HG03571 (cell line): ENCODE measurements around the gene STX18.
"Not testable (repeated sequence)": the region's sequence is repeated elsewhere in the genome, so short reads cannot be mapped to it uniquely, and the experiment has no call there.

Source experiments
- ATAC-seq: cut with Tn5 transposase; IDR thresholded peaks from one replicate; pipeline ENCODE4 v1.9.1; 2021; ENCODE audit not compliant: unreplicated experiment

Gene STX18

DNA sequence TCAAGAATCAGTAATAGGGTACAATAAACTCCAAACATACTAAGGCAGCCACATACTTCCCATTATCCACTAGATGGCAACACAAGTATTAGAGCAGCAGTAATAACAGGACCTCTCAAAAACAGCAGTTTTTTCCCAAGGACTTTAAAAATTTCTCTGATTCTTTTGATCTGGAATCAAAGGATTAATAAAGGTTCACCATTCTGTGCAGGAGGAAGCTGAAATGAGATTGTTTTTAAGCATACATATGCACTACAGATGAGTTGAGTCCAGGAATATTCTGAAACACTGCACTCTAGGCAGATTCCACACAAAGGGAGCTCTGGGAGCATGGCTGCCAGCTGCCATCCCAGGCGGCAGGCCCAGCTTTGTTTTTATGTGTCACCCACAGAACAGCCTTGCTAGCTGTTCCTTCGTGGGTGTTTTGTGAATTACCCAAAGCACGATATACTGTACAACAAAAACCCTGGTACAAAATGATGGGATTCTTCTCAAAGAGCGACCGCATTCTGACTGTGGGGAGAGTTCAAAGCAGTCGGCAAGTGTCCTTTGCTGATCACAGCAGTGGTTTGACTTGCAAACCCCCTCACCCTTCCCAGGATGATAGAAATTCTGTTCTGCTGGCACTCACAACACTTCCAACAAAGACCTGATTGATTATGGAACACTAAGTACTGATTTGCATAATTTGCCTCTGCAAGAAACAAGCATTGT is 61.0 kb downstream of the STX18 start:
- ATAC-seq, result no peak

DNA sequence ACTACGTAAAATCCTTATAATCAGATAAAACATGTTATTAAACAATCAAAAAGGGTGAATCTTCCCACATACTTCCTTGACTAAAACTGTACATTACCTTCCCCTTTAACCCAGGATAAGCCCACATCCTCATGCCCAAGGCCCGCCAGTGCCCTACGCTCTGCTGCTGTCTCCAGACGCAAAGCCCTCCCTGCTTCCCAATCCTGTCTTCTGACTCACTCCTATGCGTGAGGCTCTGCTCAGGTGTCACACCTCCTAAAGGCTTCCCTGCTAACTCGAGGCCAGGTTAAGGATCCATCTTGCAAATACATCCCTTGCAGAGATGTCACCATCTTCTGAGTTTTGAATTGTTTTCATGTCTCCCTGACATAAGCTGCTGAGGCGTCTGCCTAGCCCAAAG is 61.6 kb downstream of the STX18 start:
- ATAC-seq, result no peak

DNA sequence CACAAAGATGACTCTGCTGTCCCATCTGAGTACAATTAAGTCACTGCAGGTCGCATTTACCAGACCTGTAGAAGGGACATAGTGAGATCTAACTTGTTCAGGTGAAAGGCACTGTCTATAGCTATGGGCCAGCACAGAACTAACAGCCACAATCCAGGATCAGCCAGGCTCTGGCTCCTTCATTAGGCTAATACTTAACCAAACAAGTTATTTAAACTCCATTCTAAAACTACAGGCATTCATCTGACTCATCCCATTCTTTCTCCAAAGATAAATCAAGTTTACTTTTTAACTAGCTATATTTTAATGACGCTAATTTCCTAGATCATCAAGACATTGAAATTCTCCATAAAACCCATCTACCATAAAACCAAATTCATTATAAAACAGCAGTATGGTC is 62.5 kb downstream of the STX18 start:
- no peak for ATAC-seq

DNA sequence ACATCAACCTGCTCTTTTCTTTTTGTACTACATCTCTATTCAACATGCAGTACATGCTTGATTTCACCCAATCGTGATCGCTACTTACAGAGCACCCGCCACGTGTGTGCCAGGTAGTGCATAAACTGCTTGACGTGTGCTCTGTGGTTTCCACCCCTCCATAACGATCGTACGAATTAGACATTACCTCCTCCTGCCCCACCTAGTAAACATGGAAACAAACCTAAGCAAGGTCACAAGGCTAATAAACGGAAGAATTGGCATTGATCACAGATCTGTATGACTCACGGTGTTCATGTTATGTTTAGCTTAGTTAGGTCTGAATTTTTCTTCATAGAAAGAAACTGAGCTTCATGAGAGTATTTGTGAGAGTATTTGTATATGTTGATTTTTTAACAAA is 64.1 kb downstream of the STX18 start:
- ATAC-seq, result no peak

DNA sequence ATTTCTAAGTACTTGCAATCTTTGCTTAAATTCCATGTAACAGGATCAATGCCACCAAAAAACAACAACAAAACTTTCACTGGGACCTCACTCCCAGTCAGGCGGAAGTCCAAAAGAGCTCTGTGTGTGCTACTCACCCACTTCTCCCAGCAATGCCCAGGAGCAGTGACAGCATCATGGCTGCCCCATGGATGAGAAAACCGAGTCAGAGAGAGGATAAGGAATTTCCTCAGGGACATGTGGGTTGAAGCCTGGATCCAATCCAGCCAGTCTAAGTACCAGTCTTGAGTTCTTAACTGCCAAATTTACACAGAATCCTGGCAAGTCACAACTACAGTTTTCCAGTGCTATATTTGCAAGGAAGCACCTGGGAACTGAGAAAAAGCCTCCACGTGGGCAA is 64.5 kb downstream of the STX18 start:
- ATAC-seq, result no peak

DNA sequence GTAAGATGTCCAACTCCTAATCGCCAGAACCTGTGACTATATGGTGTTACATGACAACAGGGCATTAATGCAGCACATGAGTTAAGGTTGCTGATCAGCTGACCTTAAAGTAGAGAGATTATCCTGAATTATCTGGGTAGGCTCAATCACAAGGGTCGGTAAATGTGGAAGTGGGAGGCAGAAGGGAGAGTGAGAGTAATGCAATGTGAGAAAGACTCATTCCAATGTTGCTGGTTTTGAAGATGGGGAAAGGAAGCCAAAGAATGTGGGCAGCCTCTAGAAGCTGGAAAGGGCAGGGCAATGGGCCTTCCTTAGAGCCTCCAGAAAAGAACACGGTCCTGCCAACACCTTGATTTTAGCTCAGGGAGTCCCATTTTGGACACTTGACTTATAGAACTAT is 67.4 kb downstream of the STX18 start:
- no peak for ATAC-seq

DNA sequence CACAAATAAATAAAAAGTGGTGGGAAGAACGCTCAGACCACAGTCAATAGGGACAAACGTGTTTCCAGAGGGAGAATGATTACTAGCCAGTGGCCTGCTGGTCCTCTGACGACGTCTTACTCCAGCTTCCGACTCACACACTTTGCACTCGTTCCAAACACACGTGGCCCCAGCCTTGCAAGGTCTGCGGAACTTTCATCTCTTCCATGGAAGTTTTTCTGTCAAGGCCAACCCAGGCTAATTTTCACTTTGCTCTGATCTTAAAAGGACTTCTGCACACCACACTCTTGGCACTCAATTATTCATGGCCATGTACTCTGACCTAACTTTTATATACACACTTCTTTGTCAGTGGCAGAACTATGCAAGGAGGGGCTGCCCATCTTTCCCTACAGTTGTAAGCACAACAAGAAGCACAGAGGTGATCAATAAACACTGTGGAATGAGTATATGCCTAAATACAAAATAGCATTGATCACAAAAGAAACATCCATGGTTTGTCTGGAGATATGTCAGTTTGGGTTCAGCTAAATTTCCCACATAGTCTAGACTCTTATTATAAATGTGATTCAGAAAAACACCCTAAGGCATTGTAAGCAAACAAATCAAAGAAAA is 69.4 kb downstream of the STX18 start:
- no peak for ATAC-seq

DNA sequence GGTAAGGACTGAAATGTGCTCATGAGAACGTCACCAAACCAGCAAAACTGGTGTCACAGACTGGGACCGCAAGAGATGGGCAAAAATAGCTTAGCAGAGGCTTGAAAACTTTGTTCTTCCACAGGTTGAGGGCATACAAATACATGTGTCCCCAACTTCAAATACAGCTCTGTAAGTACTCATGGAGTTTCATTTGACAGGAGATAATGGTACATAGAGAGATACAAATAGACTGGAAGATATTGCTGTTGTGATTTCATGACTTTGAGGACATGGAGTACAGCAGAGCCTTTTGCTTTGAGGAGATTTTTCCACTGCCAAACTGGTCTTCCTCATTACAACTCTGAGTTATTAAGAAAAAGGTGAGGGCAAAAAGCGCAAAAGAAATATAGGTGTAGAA is 70.7 kb downstream of the STX18 start:
- no peak for ATAC-seq

DNA sequence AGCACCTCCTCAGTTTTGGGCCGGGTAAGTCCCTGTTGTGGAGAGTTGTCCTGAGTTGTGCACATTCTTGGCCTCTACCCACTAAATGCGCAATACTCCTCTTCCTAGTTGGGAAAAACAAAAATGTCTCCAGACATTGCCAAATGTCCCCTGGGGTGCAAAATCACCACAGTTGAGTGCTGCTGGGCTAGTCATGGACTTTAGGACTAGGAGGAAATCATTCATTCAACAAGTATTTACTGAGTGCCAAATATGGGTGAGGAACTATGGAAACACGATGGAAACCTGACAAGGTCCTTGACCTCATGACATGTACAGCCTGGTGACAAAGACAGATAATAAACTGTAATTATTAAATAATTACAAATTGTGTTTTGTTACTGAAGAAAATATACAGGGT is 71.6 kb downstream of the STX18 start:
- no peak for ATAC-seq

DNA sequence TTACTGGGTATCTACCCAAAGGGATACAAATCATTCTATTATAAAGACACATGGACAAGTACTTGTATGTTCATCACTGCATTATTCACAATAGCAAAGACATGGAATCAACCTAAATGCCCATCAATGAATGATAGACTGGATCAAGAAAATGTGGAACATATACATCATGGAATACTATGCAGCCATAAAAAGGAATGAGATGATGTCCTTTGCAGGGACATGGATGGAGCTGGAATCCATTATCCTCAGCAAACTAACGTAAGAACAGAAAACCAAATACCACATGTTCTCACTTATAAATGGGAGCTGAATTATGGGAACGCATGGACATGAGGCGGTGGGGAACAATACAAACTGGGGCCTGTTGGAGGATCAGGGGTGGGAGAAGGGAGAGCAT is 76.6 kb downstream of the STX18 start:
- not testable (repeated sequence) for ATAC-seq

DNA sequence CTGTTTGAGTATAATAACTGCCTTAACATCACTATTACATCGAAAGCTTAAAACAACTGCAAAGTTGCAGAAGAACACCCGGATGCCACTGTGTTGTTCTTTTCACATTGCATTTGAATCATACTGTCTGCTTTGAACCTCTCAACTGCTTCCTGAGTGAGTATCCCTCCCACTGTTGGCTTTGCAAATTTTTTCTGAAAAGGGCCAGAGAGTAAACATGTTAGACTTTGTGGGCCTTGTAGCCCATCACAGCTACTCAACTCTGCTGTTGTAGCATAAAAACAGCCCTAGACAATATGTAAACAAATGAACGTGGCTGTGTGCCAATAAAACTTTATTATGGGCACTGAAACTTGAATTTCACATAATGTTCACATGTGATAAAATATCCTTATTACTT is 78.9 kb downstream of the STX18 start:
- no peak for ATAC-seq

DNA sequence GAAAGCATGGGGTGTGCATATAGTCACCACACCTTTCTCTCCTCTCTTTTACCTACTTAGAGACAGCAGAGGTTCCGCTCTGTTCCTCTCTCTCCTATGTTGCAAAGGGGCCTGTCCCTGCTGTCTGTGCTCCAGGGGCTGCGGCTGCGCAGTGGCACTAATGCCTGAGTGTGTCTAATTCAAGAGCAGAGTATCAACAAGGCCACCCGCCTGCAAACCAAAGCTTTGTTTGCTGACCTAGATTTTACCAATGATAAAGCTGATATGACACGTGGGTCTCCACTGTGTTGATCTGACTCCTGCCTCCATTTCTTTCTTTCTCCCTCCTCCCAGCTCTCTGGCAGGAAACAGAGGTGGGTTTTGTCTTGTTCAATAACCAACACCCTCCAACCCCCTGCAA is 80.0 kb downstream of the STX18 start:
- ATAC-seq, result no peak

DNA sequence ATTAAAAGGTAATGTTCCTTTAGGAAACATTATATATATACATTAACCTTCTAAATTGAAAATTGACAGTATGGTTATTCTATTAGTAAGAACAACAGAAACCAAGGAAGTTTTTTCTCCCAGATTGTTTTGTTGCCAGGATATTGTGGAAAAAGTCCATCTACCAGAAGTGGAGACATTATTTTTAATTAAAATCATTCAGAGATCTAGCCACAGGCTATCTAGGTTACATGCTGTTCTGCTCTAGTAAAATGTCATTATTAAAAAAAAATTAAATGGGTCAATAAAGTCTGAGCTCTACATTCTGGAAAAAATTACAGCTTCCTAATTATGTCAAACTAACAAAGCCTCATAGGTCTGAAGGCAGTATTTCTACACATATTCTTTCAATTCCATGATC is 80.7 kb downstream of the STX18 start:
- ATAC-seq, result no peak

DNA sequence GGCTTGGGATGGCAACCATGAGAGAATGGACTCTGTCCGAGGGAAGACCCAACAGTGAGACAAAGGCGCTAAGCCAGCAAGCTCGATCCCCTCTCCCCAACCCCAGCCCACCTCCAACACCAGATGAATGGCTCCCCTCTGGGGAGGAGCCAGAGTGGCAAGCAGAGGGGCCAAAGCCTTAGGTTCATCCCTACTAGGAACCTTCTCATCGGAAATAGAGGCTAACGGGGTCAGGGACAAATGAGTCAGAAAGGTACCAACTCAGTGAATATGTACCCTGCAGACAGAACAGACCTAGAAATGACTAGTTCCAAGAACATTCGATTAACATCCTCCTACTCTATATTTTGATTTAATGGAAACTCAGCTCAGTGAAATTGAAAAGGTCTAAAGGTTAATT is 81.1 kb downstream of the STX18 start:
- ATAC-seq, result no peak

DNA sequence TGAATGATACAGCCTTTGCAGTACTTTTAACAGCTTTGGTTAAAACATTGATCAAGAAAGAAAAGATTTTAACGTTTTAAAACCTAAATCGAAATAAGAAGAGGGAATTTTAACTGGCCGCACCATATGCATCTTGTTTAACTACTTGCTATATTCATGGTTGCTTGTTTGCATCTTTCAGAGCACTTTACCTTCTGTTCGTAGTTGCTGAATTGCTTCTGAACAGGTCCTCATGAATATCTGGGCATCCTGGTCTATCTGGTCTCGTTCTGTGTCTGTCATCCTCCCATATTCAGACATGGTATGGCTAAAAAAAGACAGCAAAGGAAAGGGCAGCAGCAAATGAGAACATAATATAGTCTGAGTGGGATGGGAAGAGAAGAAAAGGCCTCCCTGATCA is 82.7 kb downstream of the STX18 start:
- ATAC-seq, result no peak

DNA sequence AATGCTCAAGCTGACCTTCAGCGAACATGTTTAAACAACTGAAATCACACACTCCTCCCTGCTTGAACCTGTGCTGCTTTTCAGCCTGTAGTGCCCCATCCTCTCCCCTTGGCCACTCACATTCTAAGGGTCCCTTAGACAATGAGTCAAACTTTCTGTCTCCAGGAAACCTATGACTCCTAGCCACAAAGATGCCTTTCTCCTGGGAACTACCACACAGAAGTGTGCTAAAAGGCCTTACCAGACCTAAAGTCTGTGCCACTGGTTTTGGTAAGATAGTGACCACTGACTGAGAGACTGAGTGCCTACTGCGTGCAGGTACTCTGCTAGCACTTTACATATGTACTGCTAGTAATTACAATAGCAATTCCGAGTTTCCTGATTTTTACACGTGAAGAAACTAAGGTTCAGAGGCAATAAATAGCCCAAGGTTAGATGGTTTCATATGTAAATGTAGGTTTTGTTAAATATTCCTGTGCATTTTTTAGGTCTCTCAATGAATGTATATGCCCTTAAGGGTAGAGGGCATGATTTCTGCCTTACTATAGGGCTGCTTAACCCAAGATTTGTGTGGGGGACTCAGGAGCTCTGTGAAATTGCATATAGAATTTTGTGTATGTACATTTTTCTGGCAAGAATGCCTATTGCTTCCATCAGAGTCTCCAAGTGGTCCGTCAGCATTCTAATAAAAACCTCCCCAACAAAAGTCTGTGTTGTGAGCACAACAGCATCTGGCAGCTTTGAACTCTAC is 83.9 kb downstream of the STX18 start:
- ATAC-seq, result no peak

DNA sequence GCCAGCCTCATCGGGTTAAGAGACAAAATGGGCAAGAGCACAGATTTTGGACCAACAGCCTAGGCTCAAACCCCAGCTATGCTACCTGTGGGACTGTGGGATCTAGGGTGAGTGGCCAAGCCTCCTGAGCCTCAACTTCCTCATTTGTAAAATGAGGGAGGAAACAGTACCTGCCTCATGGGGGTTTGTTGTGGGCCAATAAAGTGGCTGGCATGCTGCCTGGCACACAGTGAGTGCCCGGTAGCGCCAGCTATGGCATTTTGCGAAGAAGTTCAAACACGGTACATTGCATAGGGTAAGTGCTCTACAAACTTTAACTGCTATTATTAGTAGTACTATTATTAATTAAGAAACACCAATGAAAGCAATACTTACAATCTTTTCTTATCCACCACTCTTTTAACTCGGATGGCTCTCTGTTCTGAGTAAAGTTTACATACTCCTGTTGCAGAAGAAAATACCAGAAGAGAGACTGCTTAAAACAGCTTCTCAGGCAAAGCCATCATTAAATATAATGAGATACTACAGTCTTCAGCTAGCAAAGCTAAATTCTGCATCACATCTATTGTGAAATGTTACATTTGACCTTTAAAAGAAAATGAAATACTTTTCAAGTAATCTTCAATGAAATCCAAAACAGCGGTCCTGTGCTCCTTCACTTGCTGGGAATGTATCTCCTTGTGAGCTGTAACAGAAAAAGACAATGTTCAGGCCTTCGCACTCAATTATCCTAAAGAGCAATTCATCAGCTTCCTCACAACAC is 84.9 kb downstream of the STX18 start:
- ATAC-seq, result no peak

DNA sequence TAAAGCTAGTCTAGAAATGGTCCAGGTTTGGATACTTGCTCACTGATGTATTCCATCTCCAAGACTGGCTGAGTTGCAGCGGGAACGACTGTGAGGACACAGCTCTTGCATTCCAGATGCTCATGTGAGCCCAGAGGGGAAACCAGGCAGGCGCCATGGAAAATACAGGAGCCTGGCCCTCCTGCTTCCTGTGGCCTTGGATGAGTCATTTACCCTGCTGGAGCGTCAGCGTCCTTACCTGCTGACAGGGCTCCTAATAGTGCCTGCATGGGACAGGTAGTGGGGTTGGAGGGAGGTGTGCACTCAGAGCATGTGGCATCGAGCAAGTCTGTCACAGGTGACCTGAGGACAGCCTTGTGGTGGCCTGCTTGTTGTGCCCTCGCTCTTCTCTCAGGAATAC is 85.5 kb downstream of the STX18 start:
- ATAC-seq, result no peak

DNA sequence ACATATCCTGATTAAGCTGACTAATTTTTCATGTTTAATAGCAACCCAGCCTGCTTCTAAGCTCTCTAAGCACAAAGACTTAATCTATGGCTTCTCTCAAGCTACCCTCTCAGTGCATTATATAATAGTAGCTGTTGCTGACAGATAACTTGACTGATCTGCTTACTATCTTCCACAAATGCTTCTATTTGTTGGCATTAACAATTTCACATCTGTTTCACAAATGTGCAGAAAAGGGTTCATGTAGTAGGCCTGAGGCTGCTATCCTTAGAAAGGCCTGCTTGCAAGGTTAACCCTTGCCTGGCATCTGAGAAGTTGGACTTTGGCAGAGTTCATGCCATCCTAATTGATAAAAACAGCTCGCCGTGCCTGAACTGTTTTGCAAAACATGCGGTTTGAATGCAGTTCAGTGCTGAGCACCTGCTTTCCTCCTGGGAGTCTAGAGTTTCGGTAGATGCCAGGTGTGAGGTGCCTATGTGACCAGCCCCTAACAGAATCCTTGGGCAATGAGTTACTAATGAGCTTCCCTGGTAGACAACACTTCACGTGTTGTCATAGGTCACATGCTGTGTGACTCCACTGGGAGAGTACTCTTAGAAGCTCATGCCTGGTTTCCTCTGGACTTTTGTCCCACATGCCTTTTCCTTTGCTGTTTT is 86.5 kb downstream of the STX18 start:
- ATAC-seq, result peak; percentile 83

DNA sequence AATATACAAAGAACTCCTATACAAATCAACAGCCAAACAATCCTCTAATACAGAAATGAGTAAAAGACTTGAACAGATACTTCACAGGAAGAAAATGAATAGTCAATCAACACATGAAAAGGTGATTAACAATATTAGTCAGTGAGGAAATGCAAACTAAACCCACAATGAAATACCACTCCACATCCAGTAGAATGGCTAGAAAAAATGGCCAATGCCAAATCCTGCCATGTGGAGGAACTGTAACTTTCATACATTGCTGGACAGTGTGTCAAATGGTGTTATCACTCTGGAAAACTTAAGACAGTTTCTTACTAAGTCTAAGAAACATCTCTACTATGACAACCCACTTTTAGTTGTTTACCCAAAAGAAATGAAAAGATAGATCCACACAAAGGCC is 95.4 kb downstream of the STX18 start:
- no peak for ATAC-seq

DNA sequence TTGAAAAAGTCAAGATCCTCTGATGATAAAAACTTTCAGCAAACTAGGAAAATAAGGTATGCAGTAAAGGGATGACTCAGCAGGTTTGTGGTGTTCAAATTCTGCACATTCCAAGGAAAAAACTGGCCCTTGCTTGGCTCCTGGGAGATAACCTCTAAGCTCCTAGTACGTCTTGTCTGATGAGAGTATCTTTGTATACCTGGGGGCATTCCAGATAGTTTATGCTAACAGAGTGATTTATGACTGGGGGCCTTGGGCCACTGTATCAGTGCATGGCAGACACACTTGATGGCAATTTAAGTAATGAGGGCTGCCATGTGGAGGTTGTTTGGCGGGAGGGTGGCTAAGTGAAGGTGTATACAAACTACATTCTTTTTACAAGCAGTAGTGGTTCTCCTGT is 98.0 kb downstream of the STX18 start:
- ATAC-seq, result no peak
